ACC112 (cell line): ENCODE measurements around the gene NNMT.

Source experiments
- H2AFZ ChIP-seq: fragments of 200-600 bp; sonication (generic); one replicate; pipeline ENCODE4 v1.6.0; 2017; ENCODE audit warnings: antibody characterized with exemption, low read length; ENCODE audit not compliant: unreplicated experiment
- H3K27ac ChIP-seq: fragments of 200-600 bp; sonication (generic); 2 replicates; pipeline ENCODE4 v1.5.1; 2014; ENCODE audit warnings: low read depth, mild to moderate bottlenecking, antibody characterized with exemption, low read length, moderate library complexity
- H3K27me3 ChIP-seq: fragments of 200-600 bp; sonication (generic); 2 replicates; pipeline ENCODE4 v1.6.1; 2014; ENCODE audit warnings: mild to moderate bottlenecking, antibody characterized with exemption, low read length, moderate library complexity, mixed read lengths; ENCODE audit not compliant: insufficient read depth
- H3K36me3 ChIP-seq: fragments of 200-600 bp; sonication (generic); 2 replicates; pipeline ENCODE4 v1.6.1; 2016; ENCODE audit warnings: mild to moderate bottlenecking, antibody characterized with exemption, low read length, moderate library complexity, mixed read lengths; ENCODE audit not compliant: insufficient read depth
- H3K4me1 ChIP-seq: fragments of 200-600 bp; sonication (generic); one replicate; pipeline ENCODE4 v1.6.1; 2016; ENCODE audit warnings: low read length, mixed read lengths; ENCODE audit not compliant: insufficient read depth, unreplicated experiment, control insufficient read depth
- H3K4me3 ChIP-seq: fragments of 200-600 bp; sonication (generic); 2 replicates; pipeline ENCODE4 v1.5.1; 2014; ENCODE audit warnings: mild to moderate bottlenecking, low read depth, low read length
- H3K79me2 ChIP-seq: fragments of 200-600 bp; sonication (generic); one replicate; pipeline ENCODE4 v1.6.0; 2016; ENCODE audit warnings: low read length; ENCODE audit not compliant: control insufficient read depth, unreplicated experiment, insufficient read depth

The NNMT gene

GRCh38 chr11:114256176-114256966 lies 39.8 kb upstream of the NNMT start:
- H3K36me3 ChIP-seq: peaks cover 3% of the 10 kb centered on the region; the same call in 1 of the 2 replicates
- H3K27ac ChIP-seq: peak overlapping the region; percentile 91; the same call in 1 of the 2 replicates
- no peak overlapping the region for H2AFZ ChIP-seq
- H3K27me3 ChIP-seq: no peaks in the 10 kb centered on the region
- peaks cover 21% of the 10 kb centered on the region for H3K4me1 ChIP-seq
- no peak overlapping the region for H3K4me3 ChIP-seq
- no peaks in the 10 kb centered on the region for H3K79me2 ChIP-seq

GRCh38 chr11:114256967-114257286 lies 39.3 kb upstream of the NNMT start:
- H3K4me1 ChIP-seq: peaks cover 21% of the 10 kb centered on the region
- H3K27me3 ChIP-seq: no peaks in the 10 kb centered on the region
- H3K36me3 ChIP-seq: peaks cover 3% of the 10 kb centered on the region; the same call in 1 of the 2 replicates
- H3K4me3 ChIP-seq: no peak overlapping the region
- no peak overlapping the region for H2AFZ ChIP-seq
- peak overlapping the region; percentile 91 for H3K27ac ChIP-seq
- H3K79me2 ChIP-seq: no peaks in the 10 kb centered on the region

GRCh38 chr11:114257621-114258558 lies 38.3 kb upstream of the NNMT start:
- Histone ChIP-seq H2AFZ (peak overlapping the region; percentile 11), H3K36me3 (peaks cover 3% of the 10 kb centered on the region; the same call in 1 of the 2 replicates), H3K79me2 (no peaks in the 10 kb centered on the region), H3K4me3 (peak overlapping the region; percentile 57), H3K27ac (peak overlapping the region; percentile 91), H3K27me3 (no peaks in the 10 kb centered on the region), H3K4me1 (peaks cover 21% of the 10 kb centered on the region)

GRCh38 chr11:114258696-114259095 lies 37.5 kb upstream of the NNMT start:
- Histone ChIP-seq H3K36me3 (peaks cover 3% of the 10 kb centered on the region; the same call in 1 of the 2 replicates), H3K27ac (peak overlapping the region; percentile 91), H2AFZ (no peak overlapping the region), H3K4me3 (no peak overlapping the region), H3K79me2 (no peaks in the 10 kb centered on the region), H3K27me3 (no peaks in the 10 kb centered on the region), H3K4me1 (peaks cover 21% of the 10 kb centered on the region)

GRCh38 chr11:114259124-114259526 lies 37.1 kb upstream of the NNMT start:
- Histone ChIP-seq H3K36me3 (peaks cover 3% of the 10 kb centered on the region; the same call in 1 of the 2 replicates), H3K27me3 (no peaks in the 10 kb centered on the region), H3K4me1 (peaks cover 21% of the 10 kb centered on the region), H3K79me2 (no peaks in the 10 kb centered on the region), H2AFZ (no peak overlapping the region), H3K4me3 (no peak overlapping the region), H3K27ac (0 out of 2 replicates have a peak overlapping the region, but pooled peaks have one; percentile 91)

GRCh38 chr11:114259551-114259983 lies 36.6 kb upstream of the NNMT start:
- H3K27me3 ChIP-seq: no peaks in the 10 kb centered on the region
- peaks cover 21% of the 10 kb centered on the region for H3K4me1 ChIP-seq
- H3K36me3 ChIP-seq: peaks cover 3% of the 10 kb centered on the region; the same call in 1 of the 2 replicates
- H3K27ac ChIP-seq: no peak overlapping the region
- no peak overlapping the region for H2AFZ ChIP-seq
- H3K79me2 ChIP-seq: no peaks in the 10 kb centered on the region
- no peak overlapping the region for H3K4me3 ChIP-seq

GRCh38 chr11:114260077-114260476 lies 36.1 kb upstream of the NNMT start:
- Histone ChIP-seq H3K79me2 (no peaks in the 10 kb centered on the region), H2AFZ (no peak overlapping the region), H3K27me3 (no peaks in the 10 kb centered on the region), H3K4me3 (no peak overlapping the region), H3K36me3 (peaks cover 3% of the 10 kb centered on the region; the same call in 1 of the 2 replicates), H3K27ac (no peak overlapping the region), H3K4me1 (peaks cover 21% of the 10 kb centered on the region)

- no peak overlapping the region for H2AFZ ChIP-seq
- H3K4me1 ChIP-seq: peaks cover 21% of the 10 kb centered on the region
- no peaks in the 10 kb centered on the region for H3K79me2 ChIP-seq
- no peak overlapping the region for H3K4me3 ChIP-seq
- no peaks in the 10 kb centered on the region for H3K27me3 ChIP-seq
- no peak overlapping the region for H3K27ac ChIP-seq
- H3K36me3 ChIP-seq: peaks cover 3% of the 10 kb centered on the region; the same call in 1 of the 2 replicates
Observed at GRCh38 chr11:114260483-114260882, 35.7 kb upstream of the NNMT start.

- no peaks in the 10 kb centered on the region for H3K79me2 ChIP-seq
- H2AFZ ChIP-seq: no peak overlapping the region
- H3K36me3 ChIP-seq: no peaks in the 10 kb centered on the region
- no peak overlapping the region for H3K27ac ChIP-seq
- H3K4me1 ChIP-seq: peaks cover 21% of the 10 kb centered on the region
- no peak overlapping the region for H3K4me3 ChIP-seq
- H3K27me3 ChIP-seq: no peaks in the 10 kb centered on the region
Observed at GRCh38 chr11:114261791-114262190, 34.4 kb upstream of the NNMT start.

GRCh38 chr11:114262681-114263512 lies 33.3 kb upstream of the NNMT start:
- H3K79me2 ChIP-seq: no peaks in the 10 kb centered on the region
- H3K36me3 ChIP-seq: no peaks in the 10 kb centered on the region
- H3K4me1 ChIP-seq: peaks cover 10% of the 10 kb centered on the region
- no peak overlapping the region for H3K4me3 ChIP-seq
- H2AFZ ChIP-seq: no peak overlapping the region
- H3K27ac ChIP-seq: no peak overlapping the region
- no peaks in the 10 kb centered on the region for H3K27me3 ChIP-seq
